Adrenal gland (tissue), 5 donors: ENCODE results near the gene DEPDC4.

Source experiments
- CTCF ChIP-seq, 6 experiments: fragments of 450-650 bp in 4 of 6; fragments of 200-600 bp in 2 of 6; sonication (generic) in 1 of 6; IDR thresholded peaks; 1 replicate in 5 of 6; 2 replicates in 1 of 6; pipeline versions ENCODE4 v1.5.1 to v1.8.0; 2016 to 2021; ENCODE audit warnings: antibody characterized with exemption in 6 of 6, mild to moderate bottlenecking in 2 of 6, moderate library complexity in 1 of 6
- POLR2A ChIP-seq, 2 donors: fragments of 450-650 bp; IDR thresholded peaks; one replicate each; pipeline ENCODE4 v1.6.1; 2017; ENCODE audit warnings: antibody characterized with exemption in 2 of 2, mild to moderate bottlenecking in 2 of 2, moderate library complexity in 1 of 2
- donor health status: DM: no; HTN: no; CAD: no.

GRCh38 chr12:100266835-100267602 is at the start of gene DEPDC4, which contains the start of gene SCYL2:
- TF ChIP-seq CTCF (IDR thresholded peaks at IDR 0.05): no peak
- TF ChIP-seq POLR2A (IDR thresholded peaks at IDR 0.05): peak; percentile 48 to 86
